GM12801 (cell line): ENCODE results near the gene CDH10.

Source experiments
- TF ChIP-seq, protein P1 (sequence below): IDR thresholded peaks from one replicate; pipeline ENCODE4 v1.5.1; 2011; ENCODE audit warnings: control low read depth; ENCODE audit not compliant: insufficient read length; ENCODE audit errors: extremely low read depth

Gene CDH10

DNA sequence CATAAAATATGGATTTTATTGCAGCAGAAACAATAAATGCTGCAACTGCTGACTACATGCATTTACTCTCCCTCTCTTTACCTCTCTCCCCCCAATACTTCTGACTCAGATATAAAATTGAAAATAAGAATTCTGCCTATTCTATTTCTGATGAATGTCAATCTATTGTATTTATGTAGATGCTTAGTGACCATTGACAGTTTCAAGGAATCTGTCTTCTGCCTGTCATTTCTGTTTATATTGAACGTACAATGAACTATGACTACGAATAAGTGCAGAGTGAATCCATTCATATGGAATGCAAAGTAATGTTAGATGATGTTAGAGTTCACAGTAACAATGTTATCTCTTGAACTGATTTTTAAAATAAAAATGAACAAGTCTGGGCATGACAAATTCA is 898 bp downstream of the CDH10 start:
- TF ChIP-seq, protein P1, sequence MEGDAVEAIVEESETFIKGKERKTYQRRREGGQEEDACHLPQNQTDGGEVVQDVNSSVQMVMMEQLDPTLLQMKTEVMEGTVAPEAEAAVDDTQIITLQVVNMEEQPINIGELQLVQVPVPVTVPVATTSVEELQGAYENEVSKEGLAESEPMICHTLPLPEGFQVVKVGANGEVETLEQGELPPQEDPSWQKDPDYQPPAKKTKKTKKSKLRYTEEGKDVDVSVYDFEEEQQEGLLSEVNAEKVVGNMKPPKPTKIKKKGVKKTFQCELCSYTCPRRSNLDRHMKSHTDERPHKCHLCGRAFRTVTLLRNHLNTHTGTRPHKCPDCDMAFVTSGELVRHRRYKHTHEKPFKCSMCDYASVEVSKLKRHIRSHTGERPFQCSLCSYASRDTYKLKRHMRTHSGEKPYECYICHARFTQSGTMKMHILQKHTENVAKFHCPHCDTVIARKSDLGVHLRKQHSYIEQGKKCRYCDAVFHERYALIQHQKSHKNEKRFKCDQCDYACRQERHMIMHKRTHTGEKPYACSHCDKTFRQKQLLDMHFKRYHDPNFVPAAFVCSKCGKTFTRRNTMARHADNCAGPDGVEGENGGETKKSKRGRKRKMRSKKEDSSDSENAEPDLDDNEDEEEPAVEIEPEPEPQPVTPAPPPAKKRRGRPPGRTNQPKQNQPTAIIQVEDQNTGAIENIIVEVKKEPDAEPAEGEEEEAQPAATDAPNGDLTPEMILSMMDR = no peak

DNA sequence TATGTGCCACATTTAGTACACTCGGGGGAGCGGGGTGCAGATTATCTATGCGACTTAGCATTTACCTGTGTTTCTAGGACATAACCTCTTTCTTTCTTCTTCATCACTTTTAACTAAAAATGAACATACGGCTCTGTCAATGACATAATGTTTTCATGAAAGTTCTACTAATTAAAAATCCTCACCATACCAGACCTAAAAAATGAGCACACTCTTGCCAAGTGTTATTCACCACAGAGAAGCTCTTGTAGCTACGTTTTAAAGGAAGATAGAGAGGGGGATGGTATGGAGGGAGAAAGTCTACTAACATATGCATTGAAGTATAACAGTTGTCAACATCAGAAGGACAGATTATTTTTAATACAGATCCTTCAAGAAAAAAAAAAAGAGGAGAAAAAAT is 1.6 kb downstream of the CDH10 start:
- TF ChIP-seq, protein P1 = no peak

DNA sequence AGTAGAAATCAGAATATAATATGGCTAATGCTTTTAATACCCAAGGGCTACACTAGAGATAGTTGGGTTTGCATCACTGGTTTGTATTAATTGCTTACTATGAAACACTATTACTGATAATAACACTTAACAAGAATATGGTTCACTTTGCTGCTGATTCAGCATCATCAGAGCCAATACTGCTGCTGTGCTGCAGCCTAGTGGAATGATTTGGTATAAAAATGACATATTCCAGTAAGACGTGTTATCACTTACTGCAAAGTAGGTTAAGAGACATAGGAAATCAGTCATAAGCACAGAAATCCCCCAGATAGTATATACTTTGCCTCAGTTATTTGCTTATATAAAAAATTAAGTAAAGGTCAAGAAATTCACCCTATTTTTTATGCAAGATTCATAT is 2.8 kb downstream of the CDH10 start:
- TF ChIP-seq, protein P1 = no peak

DNA sequence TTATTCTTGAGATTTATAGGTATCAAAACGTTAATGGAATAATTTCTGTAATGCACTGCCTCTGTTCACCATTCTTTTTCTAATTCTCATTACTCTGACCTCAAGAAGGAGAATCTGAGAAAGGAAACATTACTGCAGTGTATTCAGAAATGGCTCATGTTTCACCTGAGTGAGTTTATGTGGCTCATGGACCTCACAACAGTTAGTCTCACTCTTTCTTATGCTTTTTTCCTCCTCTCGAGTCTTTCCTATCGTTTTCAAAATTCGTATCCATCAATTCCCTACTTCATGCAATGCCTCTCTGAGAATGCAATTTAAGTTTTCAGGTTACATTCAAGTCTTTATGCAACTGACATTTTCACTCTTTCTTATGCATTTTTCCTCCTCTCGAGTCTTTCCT is 9.6 kb downstream of the CDH10 start:
- TF ChIP-seq, protein P1 = no peak

DNA sequence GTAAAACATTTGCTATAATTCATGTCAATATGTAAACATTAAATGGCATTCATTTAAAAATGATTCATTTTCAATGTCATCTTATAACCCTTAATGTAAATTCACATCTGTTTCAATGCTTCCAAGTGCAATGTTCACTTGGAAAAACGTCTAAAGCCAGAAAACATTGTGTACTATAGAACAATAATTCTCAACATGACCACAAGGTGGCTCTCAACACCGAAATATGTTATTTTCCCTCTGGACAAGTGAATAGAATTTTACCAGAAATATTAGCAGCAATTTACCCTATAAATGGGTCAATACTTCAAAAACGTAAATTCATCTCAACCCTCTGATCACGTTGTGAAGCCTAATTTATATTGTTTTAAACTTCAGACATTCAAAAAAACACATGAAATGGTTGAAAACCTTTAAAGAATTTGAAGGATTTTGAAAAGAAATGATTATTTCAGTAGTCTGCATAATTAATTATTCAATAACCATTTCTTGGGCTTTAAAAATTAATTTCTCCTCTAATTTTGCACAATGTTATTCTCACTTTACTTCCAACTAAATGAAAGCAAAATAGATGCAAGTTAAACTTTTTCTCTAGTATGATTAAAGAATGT is 11.0 kb downstream of the CDH10 start:
- TF ChIP-seq, protein P1 = no peak

DNA sequence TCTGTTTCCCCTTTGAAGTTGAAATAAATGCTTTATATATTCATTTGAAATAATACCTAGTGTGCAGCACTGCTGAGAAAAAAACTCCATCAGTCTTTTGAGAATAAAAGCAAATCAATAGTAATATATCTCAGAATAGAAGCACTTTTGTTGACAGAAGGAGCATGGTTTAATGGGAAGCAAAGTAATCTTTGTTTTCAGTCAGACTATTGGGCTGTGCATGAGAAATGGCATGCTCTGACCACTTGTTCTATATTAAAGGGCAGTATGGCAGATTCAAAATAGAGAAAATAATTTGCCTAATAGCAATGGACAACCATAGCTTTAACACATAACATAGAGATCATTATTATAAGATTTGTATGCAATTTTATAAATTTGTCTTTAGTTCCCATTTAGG is 12.4 kb downstream of the CDH10 start:
- TF ChIP-seq, protein P1 = no peak

DNA sequence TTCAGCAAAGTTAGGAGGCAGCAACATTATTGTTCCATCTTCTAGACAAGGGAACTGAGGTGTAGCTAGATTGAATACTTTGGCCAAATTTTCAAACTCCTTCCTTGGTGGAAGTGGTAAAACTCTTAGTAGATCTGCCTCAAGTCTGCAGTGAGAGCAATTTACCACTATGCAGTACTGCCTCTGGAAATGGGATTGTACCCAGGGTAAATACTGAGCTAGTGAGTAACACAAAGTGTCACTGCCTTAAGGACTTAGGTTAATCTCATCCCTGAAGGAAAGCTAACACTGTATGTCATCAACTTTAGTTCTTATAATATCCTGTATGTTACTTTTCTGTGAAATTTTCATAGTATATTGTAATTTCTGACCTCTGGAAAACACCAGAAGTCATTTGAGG is 13.9 kb downstream of the CDH10 start:
- TF ChIP-seq, protein P1 = no peak
